Measurements from ENCODE around the gene OGFOD1. TPM values are rescaled to one million over a fixed set of nuclear protein-coding genes. Genes with fewer than 3 reads are reported as not detected.

OGFOD1 gene
- total and polyA plus RNA-seq, 2 of the 13 experiments (the other 11 are each of a cell fraction or from before 2014, with no cell fraction given) = 35.2 to 81.3 TPM

- in situ Hi-C loops (cut with HindIII; ENCODE audit: extremely low pct_ligation_motif_present, low pct_unique_long_range_greater_than_20kb) = loop anchor here (10.0 kb wide), 1 partner anchor 188 kb away; no protein-coding TSS in a partner anchor
- H4K20me1 ChIP-seq (ENCODE audit: insufficient read depth, low read length) = no peaks in the 10 kb centered on the region
- H3K79me2 ChIP-seq (ENCODE audit: insufficient read depth, low read length) = no peaks in the 10 kb centered on the region
Observed at GRCh38 chr16:56517206-56517605, 65.9 kb downstream of the OGFOD1 start.

More at GRCh38 chr16:56517206-56517605, 65.9 kb downstream of the OGFOD1 start:
- Histone ChIP-seq H3K9ac (ENCODE audit: insufficient read depth, low read depth, low read length) (no peak overlapping the region), H3K4me3 (replicated peaks in 1 of 3; ENCODE audit: insufficient read depth in 1 of 3, low read depth in 2 of 3, low read length in 3 of 3) (no peak overlapping the region), H3K4me1 (ENCODE audit: insufficient read depth, low read length) (peaks cover 32% of the 10 kb centered on the region), H3K4me2 (ENCODE audit: low read depth, low read length) (no peak overlapping the region), H3K27me3 (ENCODE audit: control insufficient read depth in 1 of 2, insufficient read depth in 2 of 2, low read length in 2 of 2) (no peaks in the 10 kb centered on the region; a peak in 1 of 5 replicates), H3K27ac (ENCODE audit: extremely low read length, insufficient read depth, low read length) (no peak overlapping the region), H3K36me3 (replicated peaks in 1 of 2; ENCODE audit: control insufficient read depth in 1 of 2, insufficient read depth in 2 of 2, low read length in 2 of 2) (0 out of 5 replicates have a peak, but pooled peaks cover 0 to 4% of the 10 kb centered on the region in 2 experiments), H3K9me3 (ENCODE audit: low read length) (no peaks in the 10 kb centered on the region), H2AFZ (ENCODE audit: low read length) (no peak overlapping the region)
- DNase-seq (ENCODE audit: low spot score) (no peak), FAIRE-seq (no peak), ATAC-seq (no peak)
- TF ChIP-seq, protein P1, sequence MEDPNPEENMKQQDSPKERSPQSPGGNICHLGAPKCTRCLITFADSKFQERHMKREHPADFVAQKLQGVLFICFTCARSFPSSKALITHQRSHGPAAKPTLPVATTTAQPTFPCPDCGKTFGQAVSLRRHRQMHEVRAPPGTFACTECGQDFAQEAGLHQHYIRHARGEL (CRISPR knock-in tag; IDR thresholded peaks at IDR 0.05) = no peak
- no peak for TF ChIP-seq MXD1 (CRISPR knock-in tag; IDR thresholded peaks at IDR 0.05)
- TF ChIP-seq, protein P2, sequence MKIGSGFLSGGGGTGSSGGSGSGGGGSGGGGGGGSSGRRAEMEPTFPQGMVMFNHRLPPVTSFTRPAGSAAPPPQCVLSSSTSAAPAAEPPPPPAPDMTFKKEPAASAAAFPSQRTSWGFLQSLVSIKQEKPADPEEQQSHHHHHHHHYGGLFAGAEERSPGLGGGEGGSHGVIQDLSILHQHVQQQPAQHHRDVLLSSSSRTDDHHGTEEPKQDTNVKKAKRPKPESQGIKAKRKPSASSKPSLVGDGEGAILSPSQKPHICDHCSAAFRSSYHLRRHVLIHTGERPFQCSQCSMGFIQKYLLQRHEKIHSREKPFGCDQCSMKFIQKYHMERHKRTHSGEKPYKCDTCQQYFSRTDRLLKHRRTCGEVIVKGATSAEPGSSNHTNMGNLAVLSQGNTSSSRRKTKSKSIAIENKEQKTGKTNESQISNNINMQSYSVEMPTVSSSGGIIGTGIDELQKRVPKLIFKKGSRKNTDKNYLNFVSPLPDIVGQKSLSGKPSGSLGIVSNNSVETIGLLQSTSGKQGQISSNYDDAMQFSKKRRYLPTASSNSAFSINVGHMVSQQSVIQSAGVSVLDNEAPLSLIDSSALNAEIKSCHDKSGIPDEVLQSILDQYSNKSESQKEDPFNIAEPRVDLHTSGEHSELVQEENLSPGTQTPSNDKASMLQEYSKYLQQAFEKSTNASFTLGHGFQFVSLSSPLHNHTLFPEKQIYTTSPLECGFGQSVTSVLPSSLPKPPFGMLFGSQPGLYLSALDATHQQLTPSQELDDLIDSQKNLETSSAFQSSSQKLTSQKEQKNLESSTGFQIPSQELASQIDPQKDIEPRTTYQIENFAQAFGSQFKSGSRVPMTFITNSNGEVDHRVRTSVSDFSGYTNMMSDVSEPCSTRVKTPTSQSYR (CRISPR knock-in tag; IDR thresholded peaks at IDR 0.05; ENCODE audit: borderline replicate concordance) = no peak
- TF ChIP-seq ZNF761 (CRISPR knock-in tag; conservative IDR thresholded peaks at IDR 0.05) = no peak
- TF ChIP-seq LBX2 (CRISPR knock-in tag; IDR thresholded peaks at IDR 0.05; ENCODE audit: borderline replicate concordance) = no peak
- TF ChIP-seq ZNF678 (CRISPR knock-in tag; IDR thresholded peaks at IDR 0.05) = no peak
- TF ChIP-seq, protein P3, sequence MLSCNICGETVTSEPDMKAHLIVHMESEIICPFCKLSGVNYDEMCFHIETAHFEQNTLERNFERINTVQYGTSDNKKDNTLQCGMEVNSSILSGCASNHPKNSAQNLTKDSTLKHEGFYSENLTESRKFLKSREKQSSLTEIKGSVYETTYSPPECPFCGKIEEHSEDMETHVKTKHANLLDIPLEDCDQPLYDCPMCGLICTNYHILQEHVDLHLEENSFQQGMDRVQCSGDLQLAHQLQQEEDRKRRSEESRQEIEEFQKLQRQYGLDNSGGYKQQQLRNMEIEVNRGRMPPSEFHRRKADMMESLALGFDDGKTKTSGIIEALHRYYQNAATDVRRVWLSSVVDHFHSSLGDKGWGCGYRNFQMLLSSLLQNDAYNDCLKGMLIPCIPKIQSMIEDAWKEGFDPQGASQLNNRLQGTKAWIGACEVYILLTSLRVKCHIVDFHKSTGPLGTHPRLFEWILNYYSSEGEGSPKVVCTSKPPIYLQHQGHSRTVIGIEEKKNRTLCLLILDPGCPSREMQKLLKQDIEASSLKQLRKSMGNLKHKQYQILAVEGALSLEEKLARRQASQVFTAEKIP (CRISPR knock-in tag; IDR thresholded peaks at IDR 0.05; ENCODE audit: borderline replicate concordance) = no peak
- no peak for TF ChIP-seq ZMYM2 (CRISPR knock-in tag; IDR thresholded peaks at IDR 0.05)
- TF ChIP-seq, protein P4, sequence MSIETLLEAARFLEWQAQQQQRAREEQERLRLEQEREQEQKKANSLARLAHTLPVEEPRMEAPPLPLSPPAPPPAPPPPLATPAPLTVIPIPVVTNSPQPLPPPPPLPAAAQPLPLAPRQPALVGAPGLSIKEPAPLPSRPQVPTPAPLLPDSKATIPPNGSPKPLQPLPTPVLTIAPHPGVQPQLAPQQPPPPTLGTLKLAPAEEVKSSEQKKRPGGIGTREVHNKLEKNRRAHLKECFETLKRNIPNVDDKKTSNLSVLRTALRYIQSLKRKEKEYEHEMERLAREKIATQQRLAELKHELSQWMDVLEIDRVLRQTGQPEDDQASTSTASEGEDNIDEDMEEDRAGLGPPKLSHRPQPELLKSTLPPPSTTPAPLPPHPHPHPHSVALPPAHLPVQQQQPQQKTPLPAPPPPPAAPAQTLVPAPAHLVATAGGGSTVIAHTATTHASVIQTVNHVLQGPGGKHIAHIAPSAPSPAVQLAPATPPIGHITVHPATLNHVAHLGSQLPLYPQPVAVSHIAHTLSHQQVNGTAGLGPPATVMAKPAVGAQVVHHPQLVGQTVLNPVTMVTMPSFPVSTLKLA (IDR thresholded peaks at IDR 0.05) = no peak
- no peak for TF ChIP-seq PHF8 (CRISPR knock-in tag; IDR thresholded peaks at IDR 0.05)
- TF ChIP-seq ZNF652 (CRISPR knock-in tag; IDR thresholded peaks at IDR 0.05; ENCODE audit: borderline replicate concordance, low read depth) = no peak
- TF ChIP-seq ZBTB1 (CRISPR knock-in tag; IDR thresholded peaks at IDR 0.05; ENCODE audit: borderline replicate concordance) = no peak
- BruUV-seq (replicated peaks) = no TSS peak
- POLR2A ChIA-PET = no interaction called here
- CTCF ChIA-PET (ENCODE audit: low intra/inter-chr PET ratio, low total read pairs) = no interaction called here
- intact Hi-C loops (cut with micrococcal nuclease; ENCODE audit: unreplicated experiment) = no loop called here
- WGBS (ENCODE audit: low lambda C conversion rate) = 96% methylated on average over 2 of the region's 2 CpGs

Data from HepG2 (cell line).